GM23338 (cell line): Measurements from ENCODE around the gene RAB41. TPM values are rescaled to one million over a fixed set of nuclear protein-coding genes. Genes with fewer than 3 reads are reported as not detected.

Experiments used
- ATAC-seq: fragments of 200-7000 bp; cut with Tn5 transposase; 3 replicates; pipeline ENCODE4 v1.9.1; 2020
- DNase-seq: peaks from one replicate; pipeline ENCODE4 v3.0.0-alpha.2; 2015; ENCODE audit warnings: low spot score
- H2AFZ ChIP-seq: fragments of 200-600 bp; sonication (generic); 2 replicates; pipeline ENCODE4 v1.8.0; 2016; ENCODE audit warnings: antibody characterized with exemption, mild to moderate bottlenecking, moderate library complexity
- H3F3A ChIP-seq: fragments of 200-600 bp; sonication (generic); replicated peaks from 2 replicates; pipeline ENCODE4 v1.8.0; 2017; ENCODE audit warnings: antibody characterized with exemption, mixed run types, low read depth
- H3K27ac ChIP-seq: fragments of 200-600 bp; sonication (generic); 2 replicates; pipeline ENCODE4 v1.6.1; 2016; ENCODE audit warnings: low read depth
- H3K27me3 ChIP-seq: fragments of 200-600 bp; sonication (generic); 2 replicates; pipeline ENCODE4 v1.8.0; 2016; ENCODE audit warnings: mild to moderate bottlenecking, mixed run types, moderate library complexity; ENCODE audit not compliant: insufficient read depth
- H3K36me3 ChIP-seq: fragments of 200-600 bp; sonication (generic); 2 replicates; pipeline ENCODE4 v1.8.0; 2016; ENCODE audit warnings: mild to moderate bottlenecking; ENCODE audit not compliant: insufficient read depth
- H3K4me1 ChIP-seq: fragments of 200-600 bp; sonication (generic); 2 replicates; pipeline ENCODE4 v1.8.0; 2016; ENCODE audit warnings: mild to moderate bottlenecking, moderate library complexity; ENCODE audit not compliant: insufficient read depth
- H3K4me2 ChIP-seq: fragments of 200-600 bp; sonication (generic); 2 replicates; pipeline ENCODE4 v1.7.1; 2017; ENCODE audit warnings: mixed run types
- H3K4me3 ChIP-seq: fragments of 200-600 bp; sonication (generic); 2 replicates; pipeline ENCODE4 v1.6.1; 2016; ENCODE audit warnings: mixed run types
- H3K79me2 ChIP-seq: fragments of 200-600 bp; sonication (generic); replicated peaks from 2 replicates; pipeline ENCODE4 v1.8.0; 2017; ENCODE audit warnings: mild to moderate bottlenecking; ENCODE audit not compliant: insufficient read depth
- H3K9me2 ChIP-seq: fragments of 200-600 bp; sonication (generic); 2 replicates; pipeline ENCODE4 v1.8.0; 2017; ENCODE audit not compliant: insufficient read depth
- H4K20me1 ChIP-seq: fragments of 200-600 bp; sonication (generic); replicated peaks from 2 replicates; pipeline ENCODE4 v1.8.0; 2017; ENCODE audit warnings: mild to moderate bottlenecking; ENCODE audit not compliant: insufficient read depth
- H3K27ac Mint-ChIP-seq: 2 replicates; pipeline ENCODE4 v1.8.0; 2020; ENCODE audit warnings: inconsistent platforms, mild to moderate bottlenecking, moderate library complexity, mixed read lengths
- H3K27me3 Mint-ChIP-seq: 3 replicates; pipeline ENCODE4 v1.8.0; 2022; ENCODE audit warnings: low read depth, mild to moderate bottlenecking, moderate library complexity, mixed read lengths, inconsistent platforms; ENCODE audit not compliant: insufficient read depth, poor library complexity
- H3K36me3 Mint-ChIP-seq: 3 replicates; pipeline ENCODE4 v1.8.0; 2021; ENCODE audit warnings: low read depth, mild to moderate bottlenecking, inconsistent platforms, moderate library complexity, mixed read lengths
- H3K4me1 Mint-ChIP-seq: 3 replicates; pipeline ENCODE4 v1.8.0; 2020; ENCODE audit warnings: mild to moderate bottlenecking, inconsistent platforms, mixed read lengths
- H3K4me3 Mint-ChIP-seq: 3 replicates; pipeline ENCODE4 v1.8.0; 2021; ENCODE audit warnings: moderate library complexity, mild to moderate bottlenecking, inconsistent platforms, mixed read lengths
- H3K9me3 Mint-ChIP-seq: 3 replicates; pipeline ENCODE4 v1.8.0; 2020; ENCODE audit warnings: moderate library complexity, mild to moderate bottlenecking, inconsistent platforms, mixed read lengths
- CREB1 ChIP-seq: fragments of 250-450 bp; sonication (Bioruptor Pico); IDR thresholded peaks from 2 replicates; pipeline ENCODE4 v1.5.0; 2020; ENCODE audit warnings: low read depth, mild to moderate bottlenecking, moderate library complexity
- EZH2 ChIP-seq: fragments of 200-600 bp; sonication (generic); IDR thresholded peaks from one replicate; pipeline ENCODE4 v1.8.0; 2017; ENCODE audit warnings: antibody characterized with exemption, mild to moderate bottlenecking, low read depth; ENCODE audit not compliant: unreplicated experiment
- EZH2phosphoT487 ChIP-seq: fragments of 200-600 bp; sonication (generic); IDR thresholded peaks from one replicate; pipeline ENCODE4 v1.8.1; 2018; ENCODE audit warnings: antibody characterized with exemption; ENCODE audit not compliant: unreplicated experiment
- JUNB ChIP-seq: IDR thresholded peaks from one replicate; pipeline ENCODE4 v1.6.1; 2016; ENCODE audit warnings: antibody characterized with exemption; ENCODE audit not compliant: unreplicated experiment
- NANOG ChIP-seq: IDR thresholded peaks from 2 replicates; pipeline ENCODE4 v1.6.1; 2016; ENCODE audit warnings: antibody characterized with exemption, borderline replicate concordance
- POLR2AphosphoS5 ChIP-seq: IDR thresholded peaks from 2 replicates; pipeline ENCODE4 v1.6.1; 2016; ENCODE audit warnings: antibody characterized with exemption, low read depth
- STAT1 ChIP-seq: IDR thresholded peaks from one replicate; pipeline ENCODE4 v1.6.1; 2016; ENCODE audit warnings: antibody characterized with exemption; ENCODE audit not compliant: unreplicated experiment
- ZNF114 ChIP-seq: fragments of 250-450 bp; sonication (Bioruptor Pico); IDR thresholded peaks from 2 replicates; pipeline ENCODE4 v1.5.0; 2020; ENCODE audit warnings: mild to moderate bottlenecking, moderate library complexity
- ZNF331 ChIP-seq: fragments of 250-450 bp; sonication (Bioruptor Pico); IDR thresholded peaks from 2 replicates; pipeline ENCODE4 v1.5.0; 2020; ENCODE audit warnings: low read depth, mild to moderate bottlenecking, moderate library complexity
- polyA plus RNA-seq: library from polyadenylated mRNA; unstranded; fragments of >200 nt; fragmentation: Nextera tagmentation; extraction: Ambion mirVana; gene quantifications from 2 replicates; pipeline ENCODE4 v1.2.1, GENCODE V29; 2016
- total RNA-seq: library from RNA; depleted of rRNA; stranded (reverse); fragments of >200 nt; shearing (Covaris generic); gene quantifications from 2 replicates; pipeline ENCODE4 v1.2.3, GENCODE V29; 2014
- TF ChIP-seq, protein P1 (sequence below), 2 experiments: fragments of 200-600 bp in 1 of 2; sonication (generic) in 1 of 2; conservative IDR thresholded peaks; 2 replicates each; pipeline versions ENCODE4 v1.5.1 to v1.6.1; 2016 to 2017; ENCODE audit warnings: antibody characterized with exemption in 2 of 2, low read depth in 2 of 2, mild to moderate bottlenecking in 2 of 2, moderate library complexity in 1 of 2
- TF ChIP-seq, protein P2 (sequence below): IDR thresholded peaks from one replicate; pipeline ENCODE4 v1.6.1; 2018; ENCODE audit warnings: antibody characterized with exemption; ENCODE audit not compliant: unreplicated experiment
- TF ChIP-seq, protein P3 (sequence below): fragments of 250-450 bp; sonication (Bioruptor Pico); IDR thresholded peaks from 2 replicates; pipeline ENCODE4 v1.5.0; 2020; ENCODE audit warnings: mild to moderate bottlenecking, moderate library complexity
- TF ChIP-seq, protein P4 (sequence below): IDR thresholded peaks from 2 replicates; pipeline ENCODE4 v1.6.1; 2016; ENCODE audit warnings: antibody characterized with exemption

RAB41 gene
- total and polyA plus RNA-seq, 2 experiments from 2014 or later = not detected

DNA sequence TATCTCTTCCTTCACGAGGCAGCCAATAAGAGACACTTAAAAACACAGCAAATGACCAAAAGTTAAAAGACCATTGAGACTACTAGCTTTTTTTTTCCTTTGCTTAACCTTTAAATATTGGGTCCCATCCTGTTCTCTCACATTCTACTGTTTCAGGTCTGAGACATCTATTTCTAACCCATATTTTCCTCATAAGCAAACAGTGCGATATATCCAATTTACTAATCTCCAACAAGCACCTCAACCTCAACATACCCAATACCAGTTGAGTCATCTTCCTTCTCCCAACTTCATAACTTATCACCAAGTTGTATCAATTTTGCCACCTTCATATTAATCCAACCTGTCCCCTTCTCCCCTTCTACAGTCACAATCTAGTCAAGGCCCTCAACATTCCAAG lies 40.5 kb upstream of the RAB41 start:
- DNase-seq (no peak), ATAC-seq (no peak)
- Mint-ChIP-seq H3K9me3 (no peaks in the 10 kb centered on the region), H3K4me3 (no peak overlapping the region), H3K4me1 (peaks cover 12% of the 10 kb centered on the region), H3K36me3 (no peaks in the 10 kb centered on the region), H3K27ac (no peak overlapping the region), H3K27me3 (no peaks in the 10 kb centered on the region)
- TF ChIP-seq POLR2AphosphoS5 = no peak
- TF ChIP-seq ZNF114 (CRISPR knock-in tag) = no peak
- TF ChIP-seq, protein P1, sequence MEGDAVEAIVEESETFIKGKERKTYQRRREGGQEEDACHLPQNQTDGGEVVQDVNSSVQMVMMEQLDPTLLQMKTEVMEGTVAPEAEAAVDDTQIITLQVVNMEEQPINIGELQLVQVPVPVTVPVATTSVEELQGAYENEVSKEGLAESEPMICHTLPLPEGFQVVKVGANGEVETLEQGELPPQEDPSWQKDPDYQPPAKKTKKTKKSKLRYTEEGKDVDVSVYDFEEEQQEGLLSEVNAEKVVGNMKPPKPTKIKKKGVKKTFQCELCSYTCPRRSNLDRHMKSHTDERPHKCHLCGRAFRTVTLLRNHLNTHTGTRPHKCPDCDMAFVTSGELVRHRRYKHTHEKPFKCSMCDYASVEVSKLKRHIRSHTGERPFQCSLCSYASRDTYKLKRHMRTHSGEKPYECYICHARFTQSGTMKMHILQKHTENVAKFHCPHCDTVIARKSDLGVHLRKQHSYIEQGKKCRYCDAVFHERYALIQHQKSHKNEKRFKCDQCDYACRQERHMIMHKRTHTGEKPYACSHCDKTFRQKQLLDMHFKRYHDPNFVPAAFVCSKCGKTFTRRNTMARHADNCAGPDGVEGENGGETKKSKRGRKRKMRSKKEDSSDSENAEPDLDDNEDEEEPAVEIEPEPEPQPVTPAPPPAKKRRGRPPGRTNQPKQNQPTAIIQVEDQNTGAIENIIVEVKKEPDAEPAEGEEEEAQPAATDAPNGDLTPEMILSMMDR (conservative IDR thresholded peaks at IDR 0.05; ENCODE audit: low read depth in 2 of 2) = no peak
- TF ChIP-seq, protein P2, sequence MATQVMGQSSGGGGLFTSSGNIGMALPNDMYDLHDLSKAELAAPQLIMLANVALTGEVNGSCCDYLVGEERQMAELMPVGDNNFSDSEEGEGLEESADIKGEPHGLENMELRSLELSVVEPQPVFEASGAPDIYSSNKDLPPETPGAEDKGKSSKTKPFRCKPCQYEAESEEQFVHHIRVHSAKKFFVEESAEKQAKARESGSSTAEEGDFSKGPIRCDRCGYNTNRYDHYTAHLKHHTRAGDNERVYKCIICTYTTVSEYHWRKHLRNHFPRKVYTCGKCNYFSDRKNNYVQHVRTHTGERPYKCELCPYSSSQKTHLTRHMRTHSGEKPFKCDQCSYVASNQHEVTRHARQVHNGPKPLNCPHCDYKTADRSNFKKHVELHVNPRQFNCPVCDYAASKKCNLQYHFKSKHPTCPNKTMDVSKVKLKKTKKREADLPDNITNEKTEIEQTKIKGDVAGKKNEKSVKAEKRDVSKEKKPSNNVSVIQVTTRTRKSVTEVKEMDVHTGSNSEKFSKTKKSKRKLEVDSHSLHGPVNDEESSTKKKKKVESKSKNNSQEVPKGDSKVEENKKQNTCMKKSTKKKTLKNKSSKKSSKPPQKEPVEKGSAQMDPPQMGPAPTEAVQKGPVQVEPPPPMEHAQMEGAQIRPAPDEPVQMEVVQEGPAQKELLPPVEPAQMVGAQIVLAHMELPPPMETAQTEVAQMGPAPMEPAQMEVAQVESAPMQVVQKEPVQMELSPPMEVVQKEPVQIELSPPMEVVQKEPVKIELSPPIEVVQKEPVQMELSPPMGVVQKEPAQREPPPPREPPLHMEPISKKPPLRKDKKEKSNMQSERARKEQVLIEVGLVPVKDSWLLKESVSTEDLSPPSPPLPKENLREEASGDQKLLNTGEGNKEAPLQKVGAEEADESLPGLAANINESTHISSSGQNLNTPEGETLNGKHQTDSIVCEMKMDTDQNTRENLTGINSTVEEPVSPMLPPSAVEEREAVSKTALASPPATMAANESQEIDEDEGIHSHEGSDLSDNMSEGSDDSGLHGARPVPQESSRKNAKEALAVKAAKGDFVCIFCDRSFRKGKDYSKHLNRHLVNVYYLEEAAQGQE = no peak
- no peak for TF ChIP-seq EZH2
- TF ChIP-seq JUNB = no peak
- no peak for TF ChIP-seq CREB1 (CRISPR knock-in tag)
- no peak for TF ChIP-seq EZH2phosphoT487
- TF ChIP-seq, protein P3, sequence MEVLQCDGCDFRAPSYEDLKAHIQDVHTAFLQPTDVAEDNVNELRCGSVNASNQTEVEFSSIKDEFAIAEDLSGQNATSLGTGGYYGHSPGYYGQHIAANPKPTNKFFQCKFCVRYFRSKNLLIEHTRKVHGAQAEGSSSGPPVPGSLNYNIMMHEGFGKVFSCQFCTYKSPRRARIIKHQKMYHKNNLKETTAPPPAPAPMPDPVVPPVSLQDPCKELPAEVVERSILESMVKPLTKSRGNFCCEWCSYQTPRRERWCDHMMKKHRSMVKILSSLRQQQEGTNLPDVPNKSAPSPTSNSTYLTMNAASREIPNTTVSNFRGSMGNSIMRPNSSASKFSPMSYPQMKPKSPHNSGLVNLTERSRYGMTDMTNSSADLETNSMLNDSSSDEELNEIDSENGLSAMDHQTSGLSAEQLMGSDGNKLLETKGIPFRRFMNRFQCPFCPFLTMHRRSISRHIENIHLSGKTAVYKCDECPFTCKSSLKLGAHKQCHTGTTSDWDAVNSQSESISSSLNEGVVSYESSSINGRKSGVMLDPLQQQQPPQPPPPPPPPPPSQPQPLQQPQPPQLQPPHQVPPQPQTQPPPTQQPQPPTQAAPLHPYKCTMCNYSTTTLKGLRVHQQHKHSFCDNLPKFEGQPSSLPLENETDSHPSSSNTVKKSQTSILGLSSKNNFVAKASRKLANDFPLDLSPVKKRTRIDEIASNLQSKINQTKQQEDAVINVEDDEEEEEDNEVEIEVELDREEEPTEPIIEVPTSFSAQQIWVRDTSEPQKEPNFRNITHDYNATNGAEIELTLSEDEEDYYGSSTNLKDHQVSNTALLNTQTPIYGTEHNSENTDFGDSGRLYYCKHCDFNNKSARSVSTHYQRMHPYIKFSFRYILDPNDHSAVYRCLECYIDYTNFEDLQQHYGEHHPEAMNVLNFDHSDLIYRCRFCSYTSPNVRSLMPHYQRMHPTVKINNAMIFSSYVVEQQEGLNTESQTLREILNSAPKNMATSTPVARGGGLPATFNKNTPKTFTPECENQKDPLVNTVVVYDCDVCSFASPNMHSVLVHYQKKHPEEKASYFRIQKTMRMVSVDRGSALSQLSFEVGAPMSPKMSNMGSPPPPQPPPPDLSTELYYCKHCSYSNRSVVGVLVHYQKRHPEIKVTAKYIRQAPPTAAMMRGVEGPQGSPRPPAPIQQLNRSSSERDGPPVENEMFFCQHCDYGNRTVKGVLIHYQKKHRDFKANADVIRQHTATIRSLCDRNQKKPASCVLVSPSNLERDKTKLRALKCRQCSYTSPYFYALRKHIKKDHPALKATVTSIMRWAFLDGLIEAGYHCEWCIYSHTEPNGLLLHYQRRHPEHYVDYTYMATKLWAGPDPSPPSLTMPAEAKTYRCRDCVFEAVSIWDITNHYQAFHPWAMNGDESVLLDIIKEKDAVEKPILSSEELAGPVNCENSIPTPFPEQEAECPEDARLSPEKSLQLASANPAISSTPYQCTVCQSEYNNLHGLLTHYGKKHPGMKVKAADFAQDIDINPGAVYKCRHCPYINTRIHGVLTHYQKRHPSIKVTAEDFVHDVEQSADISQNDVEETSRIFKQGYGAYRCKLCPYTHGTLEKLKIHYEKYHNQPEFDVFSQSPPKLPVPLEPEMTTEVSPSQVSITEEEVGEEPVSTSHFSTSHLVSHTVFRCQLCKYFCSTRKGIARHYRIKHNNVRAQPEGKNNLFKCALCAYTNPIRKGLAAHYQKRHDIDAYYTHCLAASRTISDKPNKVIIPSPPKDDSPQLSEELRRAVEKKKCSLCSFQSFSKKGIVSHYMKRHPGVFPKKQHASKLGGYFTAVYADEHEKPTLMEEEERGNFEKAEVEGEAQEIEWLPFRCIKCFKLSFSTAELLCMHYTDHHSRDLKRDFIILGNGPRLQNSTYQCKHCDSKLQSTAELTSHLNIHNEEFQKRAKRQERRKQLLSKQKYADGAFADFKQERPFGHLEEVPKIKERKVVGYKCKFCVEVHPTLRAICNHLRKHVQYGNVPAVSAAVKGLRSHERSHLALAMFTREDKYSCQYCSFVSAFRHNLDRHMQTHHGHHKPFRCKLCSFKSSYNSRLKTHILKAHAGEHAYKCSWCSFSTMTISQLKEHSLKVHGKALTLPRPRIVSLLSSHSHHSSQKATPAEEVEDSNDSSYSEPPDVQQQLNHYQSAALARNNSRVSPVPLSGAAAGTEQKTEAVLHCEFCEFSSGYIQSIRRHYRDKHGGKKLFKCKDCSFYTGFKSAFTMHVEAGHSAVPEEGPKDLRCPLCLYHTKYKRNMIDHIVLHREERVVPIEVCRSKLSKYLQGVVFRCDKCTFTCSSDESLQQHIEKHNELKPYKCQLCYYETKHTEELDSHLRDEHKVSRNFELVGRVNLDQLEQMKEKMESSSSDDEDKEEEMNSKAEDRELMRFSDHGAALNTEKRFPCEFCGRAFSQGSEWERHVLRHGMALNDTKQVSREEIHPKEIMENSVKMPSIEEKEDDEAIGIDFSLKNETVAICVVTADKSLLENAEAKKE = no peak
- TF ChIP-seq STAT1 = no peak
- TF ChIP-seq, protein P4, sequence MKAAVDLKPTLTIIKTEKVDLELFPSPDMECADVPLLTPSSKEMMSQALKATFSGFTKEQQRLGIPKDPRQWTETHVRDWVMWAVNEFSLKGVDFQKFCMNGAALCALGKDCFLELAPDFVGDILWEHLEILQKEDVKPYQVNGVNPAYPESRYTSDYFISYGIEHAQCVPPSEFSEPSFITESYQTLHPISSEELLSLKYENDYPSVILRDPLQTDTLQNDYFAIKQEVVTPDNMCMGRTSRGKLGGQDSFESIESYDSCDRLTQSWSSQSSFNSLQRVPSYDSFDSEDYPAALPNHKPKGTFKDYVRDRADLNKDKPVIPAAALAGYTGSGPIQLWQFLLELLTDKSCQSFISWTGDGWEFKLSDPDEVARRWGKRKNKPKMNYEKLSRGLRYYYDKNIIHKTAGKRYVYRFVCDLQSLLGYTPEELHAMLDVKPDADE = no peak
- TF ChIP-seq ZNF331 (CRISPR knock-in tag) = no peak
- TF ChIP-seq NANOG = no peak
- H3K4me3 ChIP-seq = no peak overlapping the region
- no peaks in the 10 kb centered on the region for H3K79me2 ChIP-seq
- H3K4me1 ChIP-seq = no peaks in the 10 kb centered on the region
- no peaks in the 10 kb centered on the region for H3F3A ChIP-seq
- no peaks in the 10 kb centered on the region for H3K9me2 ChIP-seq
- H3K27me3 ChIP-seq = no peaks in the 10 kb centered on the region
- no peaks in the 10 kb centered on the region for H3K36me3 ChIP-seq
- H2AFZ ChIP-seq = no peak overlapping the region
- H4K20me1 ChIP-seq = no peaks in the 10 kb centered on the region
- no peak overlapping the region for H3K27ac ChIP-seq
- no peak overlapping the region for H3K4me2 ChIP-seq
